ENCODE data around the gene GNL1.
"Not testable (repeated sequence)": the region's sequence is repeated elsewhere in the genome, so short reads cannot be mapped to it uniquely, and the experiment has no call there.

Gene GNL1

DNA sequence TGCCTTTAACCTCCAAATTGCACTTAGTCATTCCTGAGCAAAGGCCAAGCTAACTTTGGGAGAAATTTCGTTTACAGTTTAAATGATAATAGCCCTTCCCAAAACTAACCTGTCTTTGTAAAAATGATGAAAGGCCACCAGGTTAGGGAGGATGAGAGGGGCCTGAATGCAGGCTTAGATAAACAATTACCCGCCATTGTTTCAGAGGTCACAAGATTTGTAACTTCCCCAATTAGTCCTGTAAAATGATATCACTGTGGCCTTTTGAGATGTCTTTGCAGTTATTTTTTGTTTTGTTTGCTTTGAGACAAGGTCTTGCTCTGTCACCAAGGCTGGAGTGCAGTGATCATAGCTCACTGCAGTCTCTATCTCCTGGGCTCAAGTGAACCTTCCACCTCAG, 26.3 kb downstream of the GNL1 start:
- H3K9me3 ChIP-seq (ENCODE audit: insufficient read depth, low read length): no peaks in the 10 kb centered on the region
- no peak overlapping the region for H3K4me3 ChIP-seq (ENCODE audit: insufficient read depth, low read length, poor library complexity, severe bottlenecking)
- H3K9me2 ChIP-seq (replicated peaks; ENCODE audit: insufficient read depth, low read length): no peaks in the 10 kb centered on the region
- H3F3A ChIP-seq (ENCODE audit: insufficient read depth): peaks cover 39% of the 10 kb centered on the region
- no peak overlapping the region for H3K9ac ChIP-seq (ENCODE audit: low read length)
- no peaks in the 10 kb centered on the region for H3K27me3 ChIP-seq (ENCODE audit: low read length)
- no peaks in the 10 kb centered on the region for H3K36me3 ChIP-seq (ENCODE audit: low read length)
- H2AFZ ChIP-seq (ENCODE audit: low read depth, low read length, severe bottlenecking): peak overlapping the region; percentile 17
- H3K27ac ChIP-seq (ENCODE audit: low read depth, low read length): peak overlapping the region; percentile 59
- no peak for TF ChIP-seq EZH2phosphoT487 (conservative IDR thresholded peaks at IDR 0.05; ENCODE audit: low read length)
- TF ChIP-seq, protein P1, sequence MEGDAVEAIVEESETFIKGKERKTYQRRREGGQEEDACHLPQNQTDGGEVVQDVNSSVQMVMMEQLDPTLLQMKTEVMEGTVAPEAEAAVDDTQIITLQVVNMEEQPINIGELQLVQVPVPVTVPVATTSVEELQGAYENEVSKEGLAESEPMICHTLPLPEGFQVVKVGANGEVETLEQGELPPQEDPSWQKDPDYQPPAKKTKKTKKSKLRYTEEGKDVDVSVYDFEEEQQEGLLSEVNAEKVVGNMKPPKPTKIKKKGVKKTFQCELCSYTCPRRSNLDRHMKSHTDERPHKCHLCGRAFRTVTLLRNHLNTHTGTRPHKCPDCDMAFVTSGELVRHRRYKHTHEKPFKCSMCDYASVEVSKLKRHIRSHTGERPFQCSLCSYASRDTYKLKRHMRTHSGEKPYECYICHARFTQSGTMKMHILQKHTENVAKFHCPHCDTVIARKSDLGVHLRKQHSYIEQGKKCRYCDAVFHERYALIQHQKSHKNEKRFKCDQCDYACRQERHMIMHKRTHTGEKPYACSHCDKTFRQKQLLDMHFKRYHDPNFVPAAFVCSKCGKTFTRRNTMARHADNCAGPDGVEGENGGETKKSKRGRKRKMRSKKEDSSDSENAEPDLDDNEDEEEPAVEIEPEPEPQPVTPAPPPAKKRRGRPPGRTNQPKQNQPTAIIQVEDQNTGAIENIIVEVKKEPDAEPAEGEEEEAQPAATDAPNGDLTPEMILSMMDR (IDR thresholded peaks at IDR 0.05; ENCODE audit: insufficient read depth, low read length, poor library complexity, severe bottlenecking): no peak
- no peak overlapping the region for H3K4me2 ChIP-seq (ENCODE audit: low read depth, low read length, poor library complexity, severe bottlenecking)
- no peaks in the 10 kb centered on the region for H3K79me2 ChIP-seq (ENCODE audit: insufficient read depth, low read length)
- H4K20me1 ChIP-seq (ENCODE audit: low read depth, low read length): no peaks in the 10 kb centered on the region

DNA sequence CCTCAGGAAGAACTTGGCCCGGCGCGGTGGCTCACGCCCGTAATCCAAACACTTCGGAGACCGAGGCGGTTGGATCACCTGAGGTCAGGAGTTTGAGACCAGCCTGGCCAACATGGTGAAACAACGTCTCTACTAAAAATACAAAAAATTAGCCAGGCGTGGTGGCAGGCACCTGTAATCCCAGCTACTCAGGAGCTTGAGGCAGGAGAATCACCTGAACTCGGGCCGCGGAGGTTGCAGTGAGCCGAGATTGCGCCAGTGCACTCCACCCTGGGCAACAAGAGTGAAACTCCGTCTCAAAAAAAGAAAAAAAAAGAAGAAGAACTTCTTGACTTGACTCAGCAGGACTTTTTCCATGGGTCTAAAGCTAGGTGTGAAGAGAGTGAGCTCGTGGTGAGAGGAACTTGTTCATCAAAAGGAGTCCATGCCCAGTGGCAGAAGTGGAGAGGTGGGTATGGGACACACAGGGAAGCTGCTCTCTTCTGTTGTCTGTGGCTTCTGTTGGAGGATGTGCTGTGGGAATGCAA, 26.9 kb downstream of the GNL1 start:
- Histone ChIP-seq H3F3A (ENCODE audit: insufficient read depth) (peaks cover 39% of the 10 kb centered on the region), H2AFZ (ENCODE audit: low read depth, low read length, severe bottlenecking) (peak overlapping the region; percentile 17), H3K27ac (ENCODE audit: low read depth, low read length) (peak overlapping the region; percentile 59)
- not testable (repeated sequence) for H3K4me2 ChIP-seq (ENCODE audit: low read depth, low read length, poor library complexity, severe bottlenecking); H3K9me3 ChIP-seq (ENCODE audit: insufficient read depth, low read length); H3K27me3 ChIP-seq (ENCODE audit: low read length); H3K36me3 ChIP-seq (ENCODE audit: low read length); H3K79me2 ChIP-seq (ENCODE audit: insufficient read depth, low read length); H3K9me2 ChIP-seq (replicated peaks; ENCODE audit: insufficient read depth, low read length); H3K4me3 ChIP-seq (ENCODE audit: insufficient read depth, low read length, poor library complexity, severe bottlenecking); H3K9ac ChIP-seq (ENCODE audit: low read length); H4K20me1 ChIP-seq (ENCODE audit: low read depth, low read length)

DNA sequence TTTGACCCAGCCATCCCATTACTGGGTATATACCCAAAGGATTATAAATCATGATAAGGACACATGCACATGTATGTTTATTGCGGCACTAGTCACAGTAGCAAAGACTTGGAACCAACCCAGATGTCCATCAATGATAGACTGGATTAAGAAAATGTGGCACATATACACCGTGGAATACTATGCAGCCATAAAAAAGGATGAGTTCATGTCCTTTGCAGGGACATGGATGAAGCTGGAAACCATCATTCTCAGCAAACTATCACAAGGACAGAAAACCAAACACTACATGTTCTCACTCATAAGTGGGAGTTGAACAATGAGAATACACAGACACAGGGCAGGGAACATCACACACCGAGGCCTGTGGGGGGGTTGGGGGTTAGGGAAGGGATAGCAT, 29.8 kb downstream of the GNL1 start:
- not testable (repeated sequence) for H3K4me2 ChIP-seq (ENCODE audit: low read depth, low read length, poor library complexity, severe bottlenecking); H2AFZ ChIP-seq (ENCODE audit: low read depth, low read length, severe bottlenecking); H3K9me3 ChIP-seq (ENCODE audit: insufficient read depth, low read length); H3K4me3 ChIP-seq (ENCODE audit: insufficient read depth, low read length, poor library complexity, severe bottlenecking); H3K36me3 ChIP-seq (ENCODE audit: low read length); H3K9me2 ChIP-seq (replicated peaks; ENCODE audit: insufficient read depth, low read length); H3K79me2 ChIP-seq (ENCODE audit: insufficient read depth, low read length); H4K20me1 ChIP-seq (ENCODE audit: low read depth, low read length); H3K27me3 ChIP-seq (ENCODE audit: low read length); H3K9ac ChIP-seq (ENCODE audit: low read length)
- H3F3A ChIP-seq (ENCODE audit: insufficient read depth): peaks cover 34% of the 10 kb centered on the region
- H3K27ac ChIP-seq (ENCODE audit: low read depth, low read length): peak overlapping the region; percentile 89; the same call in 1 of the 2 replicates

DNA sequence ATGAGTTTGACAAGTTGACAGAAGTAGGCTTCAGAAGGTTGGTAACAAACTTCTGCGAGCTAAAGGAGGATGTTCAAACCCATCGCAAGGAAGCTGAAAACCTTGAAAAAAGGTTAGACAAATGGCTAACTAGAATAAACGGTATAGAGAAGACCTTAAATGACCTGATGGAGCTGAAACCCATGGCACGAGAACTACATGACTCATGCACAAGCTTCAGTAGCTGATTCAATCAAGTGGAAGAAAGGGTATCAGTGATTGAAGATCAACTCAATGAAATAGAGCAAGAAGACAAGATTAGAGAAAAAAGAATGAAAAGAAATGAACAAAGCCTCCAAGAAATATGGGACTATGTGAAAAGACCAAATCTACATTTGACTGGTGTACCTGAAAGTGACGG, 34.3 kb downstream of the GNL1 start:
- not testable (repeated sequence) for H3K9me2 ChIP-seq (replicated peaks; ENCODE audit: insufficient read depth, low read length); H4K20me1 ChIP-seq (ENCODE audit: low read depth, low read length); H3K4me2 ChIP-seq (ENCODE audit: low read depth, low read length, poor library complexity, severe bottlenecking); H3K9me3 ChIP-seq (ENCODE audit: insufficient read depth, low read length); H3K9ac ChIP-seq (ENCODE audit: low read length); H3K79me2 ChIP-seq (ENCODE audit: insufficient read depth, low read length); H3K36me3 ChIP-seq (ENCODE audit: low read length); H3K27me3 ChIP-seq (ENCODE audit: low read length); H3F3A ChIP-seq (ENCODE audit: insufficient read depth); H2AFZ ChIP-seq (ENCODE audit: low read depth, low read length, severe bottlenecking); H3K4me3 ChIP-seq (ENCODE audit: insufficient read depth, low read length, poor library complexity, severe bottlenecking); H3K27ac ChIP-seq (ENCODE audit: low read depth, low read length)

DNA sequence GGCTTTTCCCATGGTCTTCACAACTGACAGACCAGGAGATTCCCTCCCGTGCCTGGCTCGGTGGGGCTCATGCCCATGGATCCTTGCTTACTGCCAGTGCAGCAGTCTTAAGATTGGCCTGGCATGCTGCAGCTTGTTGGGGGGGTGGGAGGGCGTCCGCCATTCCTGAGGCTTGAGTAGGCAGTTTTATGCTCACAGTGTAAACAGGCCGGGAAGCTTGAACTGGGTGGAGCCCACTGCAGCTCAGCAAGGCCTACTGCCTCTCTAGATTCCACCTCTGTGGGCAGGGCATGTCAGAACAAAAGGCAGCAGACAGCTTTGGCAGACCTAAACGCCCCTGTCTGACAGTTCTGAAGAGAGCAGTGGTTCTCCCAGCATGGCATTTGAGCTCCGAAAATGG, 35.2 kb downstream of the GNL1 start:
- not testable (repeated sequence) for H3K27ac ChIP-seq (ENCODE audit: low read depth, low read length); H3F3A ChIP-seq (ENCODE audit: insufficient read depth); H3K4me3 ChIP-seq (ENCODE audit: insufficient read depth, low read length, poor library complexity, severe bottlenecking); H4K20me1 ChIP-seq (ENCODE audit: low read depth, low read length); H2AFZ ChIP-seq (ENCODE audit: low read depth, low read length, severe bottlenecking); H3K36me3 ChIP-seq (ENCODE audit: low read length); H3K4me2 ChIP-seq (ENCODE audit: low read depth, low read length, poor library complexity, severe bottlenecking); H3K79me2 ChIP-seq (ENCODE audit: insufficient read depth, low read length); H3K27me3 ChIP-seq (ENCODE audit: low read length); H3K9me3 ChIP-seq (ENCODE audit: insufficient read depth, low read length); H3K9me2 ChIP-seq (replicated peaks; ENCODE audit: insufficient read depth, low read length); H3K9ac ChIP-seq (ENCODE audit: low read length)

Data from SU-DHL-6 (cell line).